ENCODE data around the gene PKP3.

DNA sequence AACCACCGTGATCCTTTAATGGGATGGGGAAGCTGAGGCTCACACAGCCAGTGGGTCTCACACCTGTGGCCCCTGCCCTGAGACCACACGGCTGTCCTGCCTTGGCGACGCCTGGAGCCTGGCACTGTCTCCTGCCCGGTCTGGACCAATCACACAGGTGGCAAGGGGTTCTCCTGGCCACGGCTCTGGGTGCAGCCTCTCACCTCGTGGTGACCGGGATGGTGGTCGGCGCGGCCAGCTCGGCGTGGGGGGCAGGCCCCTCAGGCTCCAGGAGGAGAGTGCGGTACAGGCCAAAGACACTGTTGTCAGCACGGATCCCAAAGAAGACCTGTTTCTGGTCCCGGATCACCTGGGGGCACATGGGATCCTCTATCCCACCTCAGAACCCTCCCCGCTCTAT is 39.1 kb downstream of the PKP3 start:
- TF ChIP-seq, protein P1, sequence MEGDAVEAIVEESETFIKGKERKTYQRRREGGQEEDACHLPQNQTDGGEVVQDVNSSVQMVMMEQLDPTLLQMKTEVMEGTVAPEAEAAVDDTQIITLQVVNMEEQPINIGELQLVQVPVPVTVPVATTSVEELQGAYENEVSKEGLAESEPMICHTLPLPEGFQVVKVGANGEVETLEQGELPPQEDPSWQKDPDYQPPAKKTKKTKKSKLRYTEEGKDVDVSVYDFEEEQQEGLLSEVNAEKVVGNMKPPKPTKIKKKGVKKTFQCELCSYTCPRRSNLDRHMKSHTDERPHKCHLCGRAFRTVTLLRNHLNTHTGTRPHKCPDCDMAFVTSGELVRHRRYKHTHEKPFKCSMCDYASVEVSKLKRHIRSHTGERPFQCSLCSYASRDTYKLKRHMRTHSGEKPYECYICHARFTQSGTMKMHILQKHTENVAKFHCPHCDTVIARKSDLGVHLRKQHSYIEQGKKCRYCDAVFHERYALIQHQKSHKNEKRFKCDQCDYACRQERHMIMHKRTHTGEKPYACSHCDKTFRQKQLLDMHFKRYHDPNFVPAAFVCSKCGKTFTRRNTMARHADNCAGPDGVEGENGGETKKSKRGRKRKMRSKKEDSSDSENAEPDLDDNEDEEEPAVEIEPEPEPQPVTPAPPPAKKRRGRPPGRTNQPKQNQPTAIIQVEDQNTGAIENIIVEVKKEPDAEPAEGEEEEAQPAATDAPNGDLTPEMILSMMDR (IDR thresholded peaks at IDR 0.05) = no peak
- TF ChIP-seq POLR2AphosphoS5 (IDR thresholded peaks at IDR 0.05) (no peak), POLR2A (IDR thresholded peaks at IDR 0.05) (no peak)

Measured in stomach (tissue), 4 donors.